ENCODE results near the gene HOXA3. TPM values are rescaled to one million over a fixed set of nuclear protein-coding genes. Genes with fewer than 3 reads are reported as not detected.

HOXA3 gene
- total and polyA plus RNA-seq, 9 of the 15 experiments (the other 6 are each of a cell fraction or from before 2014, with no cell fraction given), result 0.04 to 0.13 TPM; not detected in 7

DNA sequence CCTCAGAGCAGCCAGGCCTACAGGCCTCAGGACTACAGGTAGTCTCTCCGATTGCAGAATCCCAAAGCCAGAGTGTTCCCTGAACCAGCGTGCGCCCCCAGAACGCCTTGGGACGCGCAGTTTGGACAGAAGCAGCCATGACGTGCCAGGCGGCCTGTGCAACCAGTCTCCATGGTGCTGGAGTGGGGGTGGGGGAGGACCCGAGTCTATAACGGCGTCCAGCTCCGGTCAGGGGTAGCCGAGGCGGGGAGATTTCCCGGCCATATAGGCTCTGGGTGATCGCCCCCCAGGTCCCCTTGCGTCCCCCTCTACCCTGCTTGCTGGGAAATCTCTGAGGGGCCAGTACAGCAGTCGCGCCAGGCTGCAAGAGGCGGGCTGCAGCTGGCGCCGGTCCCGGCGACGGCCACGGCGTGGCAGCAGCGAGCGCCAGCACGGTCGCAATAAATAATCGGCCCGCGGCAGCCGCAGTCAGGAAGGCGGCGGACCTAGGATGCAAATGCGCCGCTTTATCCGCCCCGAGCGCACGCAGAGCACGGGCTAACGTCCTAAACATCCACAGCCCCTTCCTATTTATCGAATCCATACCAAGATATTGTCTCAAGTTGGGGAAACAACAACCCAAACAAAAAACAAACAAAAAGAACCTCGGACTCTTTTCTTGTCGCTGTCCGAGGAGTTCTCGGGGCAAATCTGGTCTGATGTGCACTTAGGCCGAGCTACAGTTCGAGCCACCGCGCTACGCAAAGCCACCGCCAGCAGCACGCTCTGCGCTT lies 1.6 kb downstream of the HOXA3 start (continued):
- TF ChIP-seq YY1 (IDR thresholded peaks at IDR 0.05; ENCODE audit: borderline replicate concordance in 1 of 3, control insufficient read depth in 1 of 3, extremely low read depth in 1 of 3, insufficient read depth in 3 of 3, insufficient read length in 1 of 3, insufficient replicate concordance in 2 of 3, low read depth in 1 of 3, low read length in 2 of 3), result no peak

DNA sequence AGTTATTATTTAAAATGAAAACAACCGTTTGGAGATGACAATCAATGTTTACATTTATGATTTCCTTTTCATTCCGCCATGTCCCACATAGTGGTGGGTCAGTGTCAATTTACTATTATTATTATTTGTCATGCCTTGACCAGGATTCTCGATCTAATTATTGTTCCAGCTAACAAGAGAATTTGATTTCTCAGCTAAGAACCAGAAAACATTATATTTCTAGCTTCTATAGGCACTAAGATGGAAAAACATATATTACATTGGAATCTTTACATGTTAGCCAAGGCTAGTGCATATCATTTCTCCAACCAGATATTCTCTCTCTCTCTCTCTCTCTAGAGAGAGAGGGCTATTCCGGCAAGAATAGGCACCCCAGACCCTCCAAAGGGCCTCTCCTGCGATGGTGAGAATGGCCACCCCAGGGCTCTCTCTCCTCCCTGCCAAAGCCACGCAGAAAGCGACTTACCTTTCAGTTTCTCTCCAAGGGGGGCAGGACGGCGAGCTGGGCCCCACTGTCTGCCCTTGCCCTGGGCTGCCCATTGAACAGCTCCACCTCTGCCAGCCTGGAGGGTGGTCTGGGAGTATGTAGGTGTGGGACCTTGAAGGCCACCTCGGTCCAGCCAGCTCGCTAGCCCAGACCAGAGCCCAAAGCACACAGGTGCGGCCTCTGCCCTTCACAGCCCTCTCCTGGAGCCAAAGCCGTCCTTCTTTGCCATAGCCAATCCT lies 2.4 kb downstream of the HOXA3 start:
- peaks cover 0 to 22% of the 10 kb centered on the region in 2 experiments; a peak in 2 of 5 replicates for H3K4me1 ChIP-seq (replicated peaks in 1 of 2; ENCODE audit: control insufficient read depth in 2 of 2, insufficient read depth in 2 of 2, low read length in 2 of 2)
- no peak for TF ChIP-seq ZNF57 (CRISPR knock-in tag; IDR thresholded peaks at IDR 0.05)
- no peak for TF ChIP-seq XRCC4 (IDR thresholded peaks at IDR 0.05; ENCODE audit: extremely low read depth, insufficient read depth, insufficient read length)
- no peaks in the 10 kb centered on the region for H3K9me3 ChIP-seq (replicated peaks; ENCODE audit: control insufficient read depth, insufficient read depth, low read depth, low read length)
- FAIRE-seq (no peak), ATAC-seq (no peak), DNase-seq (ENCODE audit: extremely low read depth in 1 of 4, low spot score in 3 of 4) (no peak)
- in situ Hi-C loops (cut with MboI), result loop anchor here (10.0 to 25.0 kb wide), 4 partner anchors 295 to 1263 kb away; no protein-coding TSS in a partner anchor
- no peaks in the 10 kb centered on the region for H3K79me2 ChIP-seq (ENCODE audit: control insufficient read depth, insufficient read depth, low read length)
- H3K4me2 ChIP-seq (ENCODE audit: insufficient read depth, low read length), result no peak overlapping the region
- CTCF ChIA-PET (ENCODE audit: low intra/inter-chr PET ratio), result interaction anchor here (0.5 to 0.6 kb wide), 2 partner anchors 17 to 1890 kb away, joined by 3 read pairs; no protein-coding TSS in a partner anchor
- no peak overlapping the region for H2AFZ ChIP-seq (ENCODE audit: low read depth, low read length)
- WGBS (ENCODE audit: insufficient coverage, low coverage, missing lambda C conversion rate), result 5% methylated on average over 13 of the region's 13 CpGs
- H3K27ac ChIP-seq (ENCODE audit: extremely low read depth, low read depth, low read length), result no peak overlapping the region
- no peak overlapping the region for H3K9ac ChIP-seq (ENCODE audit: insufficient read depth in 1 of 2, low read depth in 2 of 2, low read length in 2 of 2)
- no peaks in the 10 kb centered on the region for H3K36me3 ChIP-seq (ENCODE audit: control insufficient read depth, insufficient read depth, low read length)
- no peaks in the 10 kb centered on the region for H4K20me1 ChIP-seq (replicated peaks; ENCODE audit: control insufficient read depth, insufficient read depth, low read length)
- H3K9me1 ChIP-seq (ENCODE audit: control insufficient read depth, insufficient read depth, low read length), result no peaks in the 10 kb centered on the region
- peaks cover 55 to 91% of the 10 kb centered on the region in 2 experiments for H3K27me3 ChIP-seq (ENCODE audit: control insufficient read depth in 2 of 2, insufficient read depth in 2 of 2, low read length in 2 of 2)
- intact Hi-C loops (cut with micrococcal nuclease), result no loop called here
- POLR2A ChIA-PET, result interaction anchor here (0.6 to 1.0 kb wide), 3 partner anchors 10 to 22 kb away, joined by 3 to 5 read pairs (median 4); no protein-coding TSS in a partner anchor
- no peak overlapping the region for H3K4me3 ChIP-seq
- no TSS peak for BruUV-seq (replicated peaks)

Measured in K562 (cell line).